T-helper 2 cell (primary cell): Measurements from ENCODE around the gene SETX.
"Not testable (repeated sequence)": the region's sequence is repeated elsewhere in the genome, so short reads cannot be mapped to it uniquely, and the experiment has no call there.

Experiments
- DNase-seq, 5 experiments: peaks; one replicate each; pipeline versions ENCODE4 v3.0.0 to v3.0.0-alpha.2; 2012 to 2022
- total RNA-seq, 2 donors: gene quantifications; one replicate each; lab custom pipeline; 2026; lab: John Stamatoyannopoulos, UW

SETX gene
- total RNA-seq: 271 to 347 reads per million in 2 donors

GRCh38 chr9:132354637-132355355 lies at the start of gene SETX:
SETX (minus strand) TSS chr9:132354986; CDS start chr9:132349428, 5,558 bp downstream.
- DNase-seq: peak; percentile 86 to 97 (median 93)

DNA sequence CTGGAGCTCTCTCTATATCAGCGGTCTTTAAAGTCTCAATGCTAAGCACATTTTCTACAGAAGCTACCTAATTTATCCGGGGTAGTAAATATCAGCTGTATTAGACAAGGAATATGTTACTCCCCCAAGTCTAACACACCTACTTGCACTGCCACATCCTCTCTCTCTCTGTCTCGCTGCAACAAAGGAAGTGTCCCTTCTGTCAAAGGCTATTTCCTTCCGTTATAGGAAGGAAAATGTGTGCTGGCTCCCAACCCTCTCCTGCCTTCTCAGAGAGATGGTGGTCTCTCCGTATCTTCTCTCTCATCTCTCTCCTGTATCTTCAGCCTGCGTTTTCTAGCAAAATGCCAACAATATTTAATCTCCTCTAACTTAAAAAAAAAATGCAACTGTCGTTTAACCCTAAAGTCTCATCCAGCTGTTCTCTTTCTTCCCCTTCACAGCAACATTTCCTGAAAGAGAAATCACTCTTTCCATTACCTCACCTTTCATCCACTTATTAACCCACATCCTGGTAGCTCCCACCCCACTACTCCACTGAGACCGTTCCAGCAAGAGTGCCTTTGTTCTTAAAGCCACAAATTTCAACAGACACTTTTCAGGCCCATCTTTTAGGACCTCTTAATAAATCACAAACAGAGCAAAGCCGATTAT lies 49.6 kb upstream of the SETX start:
- peak in 1 of 5 experiments; percentile 73 for DNase-seq

DNA sequence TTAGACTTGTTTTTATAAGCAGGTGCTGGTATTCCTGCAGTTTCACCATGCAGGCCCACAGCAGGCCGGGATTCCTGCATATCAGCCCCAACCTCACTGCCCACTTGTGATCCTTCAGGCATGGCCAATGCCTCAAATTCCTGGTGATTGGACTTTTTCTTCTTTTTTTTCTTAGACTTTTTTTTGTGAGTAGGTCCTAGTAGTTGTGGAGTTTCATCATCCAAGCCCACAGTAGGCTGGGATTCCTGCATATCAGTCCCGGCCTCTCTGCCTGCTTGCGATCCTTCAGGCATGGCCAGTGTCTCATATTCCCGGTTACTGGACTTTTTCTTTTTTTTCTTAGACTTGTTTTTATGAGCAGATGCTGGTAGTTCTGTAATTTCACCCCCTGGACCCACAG lies 47.0 kb upstream of the SETX start:
- no peak for DNase-seq

- DNase-seq: no peak
Observed at GRCh38 chr9:132395560-132395959, 40.8 kb upstream of the SETX start.

DNA sequence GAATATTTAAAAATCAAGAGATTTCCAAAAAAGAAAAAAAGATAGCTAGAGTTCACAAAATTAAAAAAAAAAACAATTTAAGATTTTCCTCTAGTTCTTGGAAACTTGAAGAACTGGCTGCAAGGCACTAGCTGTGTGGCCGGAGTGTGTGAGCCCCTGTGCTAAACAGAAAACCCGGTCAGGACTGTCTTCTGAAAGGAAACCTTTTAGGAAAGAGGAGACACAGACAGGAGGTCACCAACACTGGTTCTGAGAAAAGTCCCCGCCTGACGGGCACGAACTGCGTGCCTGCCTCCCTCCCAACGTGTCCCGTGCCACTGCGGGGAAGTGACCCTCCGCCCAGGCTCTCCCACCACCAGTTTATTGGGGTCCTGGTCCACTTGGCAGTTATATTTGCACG lies 36.7 kb upstream of the SETX start:
- DNase-seq: no peak

DNA sequence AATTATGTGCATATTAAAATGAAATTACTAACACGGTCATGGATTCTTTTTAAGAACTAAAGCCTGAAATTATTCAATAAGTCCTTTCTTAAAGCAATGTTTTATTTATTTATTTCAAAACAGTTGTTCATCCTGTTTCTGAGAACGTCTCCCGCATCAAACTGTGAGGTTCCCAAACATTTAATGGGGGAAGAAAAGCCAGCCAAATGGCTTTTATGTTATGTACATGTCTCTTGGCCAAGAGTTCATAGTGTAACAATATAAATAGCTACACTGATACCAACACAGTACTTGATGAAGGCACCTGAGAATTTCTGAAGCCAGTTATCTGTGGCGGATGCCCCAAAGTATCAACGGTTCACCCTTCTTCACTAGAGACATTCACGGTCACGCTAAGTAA lies 36.2 kb upstream of the SETX start:
- no peak for DNase-seq

- no peak for DNase-seq
Observed at GRCh38 chr9:132387133-132387532, 32.3 kb upstream of the SETX start.

- no peak for DNase-seq
Observed at GRCh38 chr9:132384376-132384775, 29.6 kb upstream of the SETX start.

DNA sequence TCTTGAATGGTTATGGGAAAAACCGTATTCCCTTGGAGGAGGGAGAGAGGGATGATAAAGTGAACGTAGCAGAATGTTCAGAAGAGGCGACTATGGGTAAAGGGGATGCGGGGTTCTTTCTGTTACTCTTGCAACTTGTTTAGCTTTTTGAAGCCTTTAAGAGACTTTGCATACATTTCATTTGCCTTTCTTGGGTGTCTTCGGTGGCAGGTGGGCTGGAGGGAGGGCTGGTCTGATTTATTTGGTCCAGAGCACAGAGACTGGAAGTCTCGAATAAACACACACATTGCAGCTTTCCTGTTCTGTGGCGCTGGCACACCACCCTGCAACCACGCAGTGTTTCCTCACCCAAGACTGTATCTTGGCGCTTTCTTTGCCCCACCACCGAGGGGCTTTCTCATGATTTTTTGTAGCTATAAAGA lies 28.7 kb upstream of the SETX start:
- DNase-seq: no peak

GRCh38 chr9:132381966-132382541 lies 27.3 kb upstream of the SETX start:
- no peak for DNase-seq

- not testable (repeated sequence) for DNase-seq
Observed at GRCh38 chr9:132378416-132378815, 23.6 kb upstream of the SETX start.

DNA sequence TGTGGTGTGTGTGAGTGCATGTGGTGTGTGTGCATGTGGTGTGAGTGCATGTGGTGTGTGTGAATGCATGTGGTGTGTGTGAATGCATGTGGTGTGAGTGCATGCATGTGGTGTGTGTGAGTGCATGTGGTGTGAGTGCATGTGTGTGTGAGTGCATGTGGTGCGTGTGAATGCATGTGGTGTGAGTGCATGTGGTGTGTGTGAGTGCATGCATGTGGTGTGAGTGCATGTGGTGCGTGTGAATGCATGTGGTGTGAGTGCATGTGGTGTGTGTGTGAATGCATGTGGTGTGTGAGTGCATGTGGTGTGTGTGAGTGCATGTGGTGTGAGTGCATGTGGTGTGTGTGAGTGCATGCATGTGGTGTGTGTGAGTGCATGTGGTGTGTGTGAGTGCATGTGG lies 23.0 kb upstream of the SETX start:
- DNase-seq: not testable (repeated sequence)

DNA sequence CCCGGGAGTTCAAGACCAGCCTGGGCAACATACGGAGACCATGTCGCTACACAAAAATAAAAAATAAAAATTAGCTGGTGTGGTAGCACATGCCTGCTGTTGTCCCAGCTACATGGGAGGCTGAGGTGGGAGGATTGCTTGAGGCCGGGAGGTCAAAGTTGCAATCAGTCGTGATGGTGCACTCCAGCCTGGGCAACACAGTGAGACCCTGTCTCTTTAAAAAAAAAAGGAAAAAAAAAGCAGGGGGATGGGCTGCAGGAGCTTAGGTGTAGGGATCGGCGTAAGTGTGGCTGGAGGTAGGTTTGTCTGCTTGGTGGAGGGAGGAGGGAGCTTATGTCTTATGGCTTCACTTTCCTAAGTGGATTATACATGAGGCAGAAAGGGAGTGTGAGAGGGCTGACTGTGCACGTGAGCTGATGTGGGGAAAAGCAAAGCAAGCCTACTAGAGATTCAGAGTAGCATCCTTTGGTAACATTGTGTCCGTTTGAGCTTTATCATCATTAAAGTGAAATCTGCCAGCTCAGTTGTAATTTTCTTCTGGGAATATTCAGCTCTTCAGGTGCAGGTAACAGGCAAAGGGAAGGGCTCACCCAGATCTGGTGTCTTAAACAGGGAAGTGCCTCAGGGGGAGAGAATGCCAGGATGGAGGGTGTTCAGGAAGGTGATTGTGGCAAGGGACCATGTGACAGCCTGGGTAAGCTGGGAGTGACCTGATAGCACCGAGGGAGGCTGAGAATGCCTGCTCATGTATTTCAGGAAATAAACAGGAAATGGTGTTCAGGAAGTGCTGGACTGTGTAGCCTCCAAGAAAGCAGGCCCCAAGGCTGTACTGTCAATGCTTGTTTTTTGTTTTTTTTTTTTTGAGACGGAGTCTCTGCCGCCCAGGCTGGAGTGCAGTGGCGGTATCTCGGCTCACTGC lies 17.6 kb upstream of the SETX start:
- DNase-seq: peak in 1 of 5 experiments; percentile 15

DNA sequence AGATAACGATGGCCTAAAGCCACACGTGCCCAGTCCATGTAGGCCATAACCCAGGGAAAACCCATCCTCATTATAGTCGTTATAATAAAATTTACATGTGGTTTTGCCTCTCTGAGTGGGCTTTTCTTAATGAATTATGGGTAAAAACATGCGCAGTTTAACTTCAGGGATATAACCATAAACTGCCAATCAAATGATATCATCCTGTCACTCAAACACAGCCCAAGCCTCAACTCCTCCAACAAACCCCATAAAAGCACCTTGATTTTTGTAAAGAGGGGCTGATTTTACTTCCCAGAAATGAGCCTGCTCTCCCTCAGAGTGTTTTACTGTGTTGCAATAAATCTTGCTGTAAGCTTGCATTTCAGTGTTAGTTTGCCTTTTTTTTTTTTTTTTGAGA lies 15.8 kb upstream of the SETX start:
- DNase-seq: no peak

- DNase-seq: no peak
Observed at GRCh38 chr9:132369421-132369820, 14.6 kb upstream of the SETX start.

DNA sequence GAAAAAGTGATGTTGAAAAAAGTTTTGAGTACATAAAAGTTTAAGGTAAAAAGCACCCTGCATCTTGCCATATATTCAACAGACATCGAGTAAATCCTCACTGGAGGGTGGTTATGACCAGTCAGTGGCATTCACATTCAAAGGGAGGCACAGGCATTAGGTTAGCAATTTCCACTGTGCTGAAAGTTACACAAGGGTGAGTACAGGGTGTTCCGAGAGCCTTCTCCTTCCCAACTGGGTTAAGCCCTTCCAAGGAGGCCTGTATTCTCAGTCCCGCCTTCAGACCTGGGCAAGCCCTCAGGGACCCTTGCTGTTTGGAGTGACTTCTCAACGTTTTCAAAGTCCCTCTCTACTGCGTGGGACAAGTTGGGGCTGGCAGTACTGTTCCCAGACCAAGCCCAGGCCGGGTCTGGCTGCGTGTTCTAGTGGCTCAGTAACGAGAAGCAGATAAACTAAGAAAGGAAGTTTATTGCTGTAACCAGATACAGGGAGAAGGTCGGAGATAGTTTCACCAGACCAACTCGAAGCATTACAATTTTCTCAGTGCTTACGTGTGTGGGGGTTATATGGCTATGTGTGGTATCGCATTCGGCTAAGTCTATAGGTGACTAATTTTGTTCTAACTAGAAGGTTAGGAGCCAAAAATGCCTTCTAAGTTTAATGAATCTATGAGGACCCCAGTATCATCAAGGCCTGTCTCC lies 13.0 kb upstream of the SETX start:
- DNase-seq: no peak

GRCh38 chr9:132366481-132366880 lies 11.7 kb upstream of the SETX start:
- no peak for DNase-seq

DNA sequence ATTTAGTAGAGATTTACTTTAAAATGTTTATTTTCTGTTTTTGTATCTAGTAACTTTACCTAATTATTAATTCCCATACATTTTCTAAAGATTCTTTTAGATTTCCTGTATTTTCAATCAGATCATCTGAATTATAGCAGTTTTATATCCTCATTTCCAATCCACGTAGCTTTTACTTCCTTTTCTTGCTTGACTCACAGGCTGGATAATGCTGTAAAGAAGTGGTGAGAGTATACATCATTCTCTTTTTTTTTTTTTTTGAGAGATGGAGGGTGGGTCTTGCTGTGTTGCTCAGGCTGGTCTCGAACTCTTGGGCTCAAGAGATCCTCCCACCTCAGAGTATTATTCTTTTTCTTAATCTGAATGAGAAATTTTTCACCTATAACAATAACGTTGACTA lies 11.2 kb upstream of the SETX start:
- no peak for DNase-seq

DNA sequence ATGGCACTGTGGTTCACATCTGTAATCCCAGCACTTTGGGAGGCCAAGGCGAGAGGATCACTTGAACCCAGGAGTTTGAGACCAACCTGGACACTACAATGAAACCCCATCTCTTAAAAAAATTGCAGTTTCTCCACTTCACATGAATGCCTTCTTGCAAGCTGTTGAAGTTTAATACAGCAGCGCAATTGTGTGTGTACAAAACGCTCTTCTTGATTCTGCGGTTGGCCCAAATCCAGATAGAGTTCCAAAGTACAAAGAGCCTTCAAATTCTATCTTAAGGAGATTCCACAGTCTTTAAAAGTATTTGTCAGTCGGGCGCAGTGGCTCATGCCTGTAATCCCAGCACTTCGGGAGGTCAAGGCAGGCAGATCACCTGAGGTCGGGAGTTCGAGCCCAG lies 9.3 kb upstream of the SETX start:
- DNase-seq: no peak

- no peak for DNase-seq
Observed at GRCh38 chr9:132357764-132358163, 3.0 kb upstream of the SETX start.

- DNase-seq: peak in 1 of 5 experiments; percentile 7
Observed at GRCh38 chr9:132356324-132356924, 1.6 kb upstream of the SETX start.
